A549 (cell line): Measurements from ENCODE around the gene SOX6.

Source experiments
- CEBPB ChIP-seq, 2 experiments: fragments of >200 bp in 1 of 2; sonication (Bioruptor Twin) in 1 of 2; formaldehyde crosslinking in 1 of 2; IDR thresholded peaks; 2 replicates each; pipeline ENCODE4 v1.6.1; 2012 to 2016
- CHD4 ChIP-seq: fragments of 200-600 bp; sonication (generic); IDR thresholded peaks from 2 replicates; pipeline ENCODE4 v1.6.1; 2016; ENCODE audit warnings: antibody characterized with exemption, mild to moderate bottlenecking, borderline replicate concordance
- HDAC2 ChIP-seq: fragments of 200-600 bp; sonication (generic); IDR thresholded peaks from 2 replicates; pipeline ENCODE4 v1.6.1; 2016
- HEYL ChIP-seq: fragments of 250-450 bp; sonication (Bioruptor Pico); IDR thresholded peaks from 2 replicates; pipeline ENCODE4 v1.8.0; 2021; ENCODE audit warnings: mild to moderate bottlenecking, moderate library complexity
- NR3C1 ChIP-seq: fragments of >200 bp; sonication (Bioruptor Twin); formaldehyde crosslinking; IDR thresholded peaks from 3 replicates; pipeline ENCODE4 v1.6.1; 2017
- POLR2A ChIP-seq: IDR thresholded peaks from 2 replicates; pipeline ENCODE4 v1.6.1; 2012; ENCODE audit warnings: mild to moderate bottlenecking, low read length
- ZNF302 ChIP-seq: fragments of 250-450 bp; sonication (Bioruptor Pico); IDR thresholded peaks from 2 replicates; pipeline ENCODE4 v1.9.0; 2021; ENCODE audit warnings: inconsistent platforms, mild to moderate bottlenecking, moderate library complexity
- ZSCAN20 ChIP-seq: fragments of 250-450 bp; sonication (Bioruptor Pico); IDR thresholded peaks from 2 replicates; pipeline ENCODE4 v1.8.0; 2022; ENCODE audit warnings: mild to moderate bottlenecking, moderate library complexity
- TF ChIP-seq, protein P1 (sequence below): fragments of >200 bp; sonication (Bioruptor Twin); formaldehyde crosslinking; IDR thresholded peaks from 3 replicates; pipeline ENCODE4 v1.5.1; 2016
- TF ChIP-seq, protein P2 (sequence below): fragments of 450-650 bp; IDR thresholded peaks from 2 replicates; pipeline ENCODE4 v1.6.1; 2014; ENCODE audit warnings: antibody characterized with exemption

DNA sequence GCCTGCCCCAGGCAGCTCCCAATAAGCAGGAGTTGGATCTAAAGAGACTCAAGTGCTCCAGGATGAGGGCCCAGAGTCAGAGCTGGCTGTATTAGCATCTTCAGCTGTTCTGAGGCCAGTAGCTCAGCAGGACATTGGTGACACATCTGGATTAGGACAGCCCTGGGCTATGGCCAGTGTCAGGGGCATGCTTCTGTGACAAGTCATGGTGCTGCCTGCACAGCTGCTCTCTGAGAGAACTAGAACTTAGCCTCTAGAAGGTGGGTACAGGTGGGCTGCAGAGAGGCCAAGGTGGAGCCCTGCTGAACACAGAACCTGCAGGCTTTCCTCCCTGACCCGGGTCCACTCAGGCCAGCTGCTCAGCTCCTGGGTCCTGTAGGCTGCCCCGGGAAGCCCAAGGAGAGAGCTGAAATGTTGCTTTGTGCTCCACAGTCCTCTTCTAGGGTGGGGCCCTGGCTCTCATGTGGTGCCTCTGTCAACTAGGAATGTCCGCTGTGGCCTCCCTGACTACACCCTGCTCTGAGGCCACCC, 426.9 kb downstream of the SOX6 start:
- TF ChIP-seq, protein P1, sequence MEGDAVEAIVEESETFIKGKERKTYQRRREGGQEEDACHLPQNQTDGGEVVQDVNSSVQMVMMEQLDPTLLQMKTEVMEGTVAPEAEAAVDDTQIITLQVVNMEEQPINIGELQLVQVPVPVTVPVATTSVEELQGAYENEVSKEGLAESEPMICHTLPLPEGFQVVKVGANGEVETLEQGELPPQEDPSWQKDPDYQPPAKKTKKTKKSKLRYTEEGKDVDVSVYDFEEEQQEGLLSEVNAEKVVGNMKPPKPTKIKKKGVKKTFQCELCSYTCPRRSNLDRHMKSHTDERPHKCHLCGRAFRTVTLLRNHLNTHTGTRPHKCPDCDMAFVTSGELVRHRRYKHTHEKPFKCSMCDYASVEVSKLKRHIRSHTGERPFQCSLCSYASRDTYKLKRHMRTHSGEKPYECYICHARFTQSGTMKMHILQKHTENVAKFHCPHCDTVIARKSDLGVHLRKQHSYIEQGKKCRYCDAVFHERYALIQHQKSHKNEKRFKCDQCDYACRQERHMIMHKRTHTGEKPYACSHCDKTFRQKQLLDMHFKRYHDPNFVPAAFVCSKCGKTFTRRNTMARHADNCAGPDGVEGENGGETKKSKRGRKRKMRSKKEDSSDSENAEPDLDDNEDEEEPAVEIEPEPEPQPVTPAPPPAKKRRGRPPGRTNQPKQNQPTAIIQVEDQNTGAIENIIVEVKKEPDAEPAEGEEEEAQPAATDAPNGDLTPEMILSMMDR: no peak
- TF ChIP-seq HDAC2: no peak
- no peak for TF ChIP-seq ZNF302 (CRISPR knock-in tag)
- no peak for TF ChIP-seq ZSCAN20 (CRISPR knock-in tag)
- TF ChIP-seq POLR2A: no peak
- no peak for TF ChIP-seq CEBPB (IDR thresholded peaks at IDR 0.05)
- TF ChIP-seq CHD4: no peak
- TF ChIP-seq NR3C1: no peak
- TF ChIP-seq HEYL (CRISPR knock-in tag): no peak
- TF ChIP-seq, protein P2, sequence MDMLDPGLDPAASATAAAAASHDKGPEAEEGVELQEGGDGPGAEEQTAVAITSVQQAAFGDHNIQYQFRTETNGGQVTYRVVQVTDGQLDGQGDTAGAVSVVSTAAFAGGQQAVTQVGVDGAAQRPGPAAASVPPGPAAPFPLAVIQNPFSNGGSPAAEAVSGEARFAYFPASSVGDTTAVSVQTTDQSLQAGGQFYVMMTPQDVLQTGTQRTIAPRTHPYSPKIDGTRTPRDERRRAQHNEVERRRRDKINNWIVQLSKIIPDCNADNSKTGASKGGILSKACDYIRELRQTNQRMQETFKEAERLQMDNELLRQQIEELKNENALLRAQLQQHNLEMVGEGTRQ: no peak
